GM21529 (cell line): Measurements from ENCODE around the gene ST8SIA4.
A peak's percentile ranks its signal among the peaks of the same experiment; 100 is the strongest.
"Not testable (repeated sequence)": the region's sequence is repeated elsewhere in the genome, so short reads cannot be mapped to it uniquely, and the experiment has no call there.

ENCODE experiments used
- ATAC-seq: cut with Tn5 transposase; IDR thresholded peaks from one replicate; pipeline ENCODE4 v1.9.1; 2021; ENCODE audit not compliant: unreplicated experiment

The ST8SIA4 gene

DNA sequence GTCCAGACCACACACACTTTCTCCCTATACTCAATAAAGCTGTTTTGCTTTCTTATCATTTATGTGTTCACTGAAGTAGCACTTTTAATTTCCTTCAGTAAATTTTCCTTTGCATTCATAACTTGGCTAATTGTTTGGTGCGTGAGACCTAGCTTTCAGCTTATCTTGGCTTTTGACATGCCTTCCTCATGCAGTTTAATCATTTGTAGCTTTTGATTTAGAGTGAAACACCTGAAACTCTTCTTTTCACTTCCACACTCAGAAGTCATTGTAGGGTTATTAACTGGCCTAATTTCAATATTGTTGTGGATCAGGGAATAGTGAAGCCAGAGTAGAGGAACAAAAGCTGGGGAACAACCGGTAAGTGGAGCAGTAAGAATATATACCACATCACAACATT lies 114.7 kb downstream of the ST8SIA4 start:
- ATAC-seq = no peak

DNA sequence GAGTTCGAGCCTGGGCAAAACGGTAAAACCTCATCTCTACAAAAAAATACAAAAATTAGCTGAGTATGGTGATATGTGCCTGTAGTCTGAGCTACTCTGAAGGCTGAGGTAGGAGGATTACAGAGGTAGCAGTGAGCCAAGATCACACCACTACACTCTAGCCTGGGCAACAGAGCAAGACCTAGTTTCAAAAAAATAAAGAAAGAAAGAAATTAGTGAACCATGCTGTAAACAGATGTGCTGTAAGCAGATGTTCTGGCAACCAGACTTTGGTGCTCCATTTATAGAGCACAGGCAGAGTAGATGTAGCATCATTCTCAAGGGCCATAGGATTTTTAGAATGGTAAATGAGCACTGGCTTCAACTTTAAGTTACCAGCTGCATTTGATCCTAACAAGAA lies 115.4 kb downstream of the ST8SIA4 start:
- ATAC-seq = peak; percentile 84

DNA sequence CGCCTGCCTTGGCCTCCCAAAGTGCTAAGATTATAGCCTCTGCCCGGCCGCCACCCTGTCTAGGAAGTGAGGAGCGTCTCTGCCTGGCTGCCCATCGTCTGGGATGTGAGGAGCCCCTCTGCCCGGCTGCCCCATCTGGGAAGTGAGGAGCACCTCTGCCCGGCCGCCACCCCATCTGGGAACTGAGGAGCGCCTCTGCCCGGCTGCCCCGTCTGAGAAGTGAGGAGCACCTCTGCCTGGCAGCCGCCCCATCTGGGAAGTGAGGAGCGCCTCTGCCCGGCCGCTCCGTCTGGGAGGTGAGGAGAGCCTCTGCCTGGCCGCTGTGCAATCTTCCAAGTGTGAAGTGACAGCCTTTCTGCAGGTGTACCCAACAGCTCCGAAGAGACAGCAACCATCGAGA lies 117.5 kb downstream of the ST8SIA4 start:
- not testable (repeated sequence) for ATAC-seq

DNA sequence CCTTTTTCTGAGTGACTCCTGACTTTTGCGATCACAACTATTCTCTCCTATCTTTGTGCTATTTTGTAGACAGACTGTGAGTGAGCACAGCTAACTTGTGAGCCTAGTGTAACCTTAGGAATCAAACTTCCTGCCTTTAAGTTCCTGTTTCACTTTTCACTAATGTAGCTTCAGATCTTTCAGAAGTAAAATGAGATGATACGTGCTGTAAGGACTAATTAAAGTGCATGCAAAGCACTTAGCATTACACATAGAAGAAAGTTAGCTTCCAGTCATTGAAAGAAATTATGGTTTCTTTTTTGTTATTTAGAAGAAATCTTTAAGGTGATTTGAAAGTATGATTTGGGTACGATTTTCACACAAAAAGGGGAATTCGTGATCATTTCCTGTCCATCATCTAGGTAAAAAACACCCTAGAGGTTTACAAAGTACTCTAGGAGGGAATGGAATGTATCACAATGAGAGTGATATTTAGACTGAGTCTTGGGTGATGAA lies 122.7 kb downstream of the ST8SIA4 start:
- ATAC-seq = peak; percentile 72

DNA sequence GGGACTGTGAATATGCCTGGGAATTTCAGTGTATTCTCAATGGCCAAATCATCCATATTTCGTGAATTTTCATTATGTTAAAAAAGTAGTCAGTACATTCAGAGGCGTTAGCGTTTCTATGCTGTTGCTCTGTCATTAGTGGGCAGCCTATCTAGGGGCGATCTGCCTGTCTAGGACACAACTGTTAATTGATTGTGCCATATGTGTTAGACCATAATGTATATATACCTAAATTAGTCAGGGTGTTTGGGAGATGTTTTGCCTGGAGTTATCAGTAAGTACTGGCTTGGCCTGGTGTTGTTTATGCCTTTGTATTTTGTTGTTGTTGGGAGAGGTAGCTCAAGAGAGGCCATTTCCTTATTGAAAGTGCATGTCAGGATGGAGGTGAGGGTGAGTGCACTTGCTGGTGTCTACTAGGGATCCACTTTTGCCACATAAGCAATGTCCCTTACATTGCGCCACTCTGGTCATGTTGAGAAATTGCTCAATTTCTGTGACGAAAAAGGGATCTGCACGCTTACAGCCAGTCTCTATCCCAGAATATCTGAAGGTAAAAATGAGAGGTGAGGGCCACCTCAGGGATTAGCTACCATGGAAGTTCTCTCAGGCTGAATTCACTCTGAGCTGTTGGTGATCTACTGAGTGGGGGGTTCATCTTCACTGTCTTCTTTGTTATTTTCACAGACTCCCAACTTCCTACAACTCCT lies 123.3 kb downstream of the ST8SIA4 start:
- peak; percentile 31 for ATAC-seq

DNA sequence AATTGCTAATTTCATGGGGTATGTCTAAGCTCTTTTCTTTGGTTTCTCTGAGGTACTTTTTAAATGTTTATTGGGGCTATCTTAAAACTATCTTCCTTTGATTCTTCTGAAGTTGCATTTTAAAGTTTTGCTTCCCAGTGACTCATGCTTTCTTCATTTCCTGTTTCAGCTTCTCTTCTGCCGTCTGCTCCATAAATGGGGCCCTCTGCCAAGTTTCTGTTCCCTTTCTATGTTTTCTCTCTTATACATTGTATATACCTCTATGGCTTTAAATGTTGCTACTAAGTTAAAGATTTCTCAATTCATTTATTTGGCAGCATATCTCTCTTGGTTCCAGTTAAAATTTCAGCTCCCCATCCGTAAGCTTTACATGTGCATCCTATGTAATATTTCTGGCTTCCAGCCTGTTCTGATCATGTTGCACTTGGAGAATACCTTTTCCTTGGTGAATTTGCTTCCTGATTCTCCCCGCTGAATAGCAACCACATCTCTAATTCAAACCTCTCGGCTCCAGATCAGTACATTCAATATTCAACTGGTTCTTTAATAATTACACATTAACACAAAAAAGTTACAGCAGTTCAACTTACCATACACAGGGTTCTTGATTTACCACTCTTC lies 125.3 kb downstream of the ST8SIA4 start:
- peak; percentile 74 for ATAC-seq

DNA sequence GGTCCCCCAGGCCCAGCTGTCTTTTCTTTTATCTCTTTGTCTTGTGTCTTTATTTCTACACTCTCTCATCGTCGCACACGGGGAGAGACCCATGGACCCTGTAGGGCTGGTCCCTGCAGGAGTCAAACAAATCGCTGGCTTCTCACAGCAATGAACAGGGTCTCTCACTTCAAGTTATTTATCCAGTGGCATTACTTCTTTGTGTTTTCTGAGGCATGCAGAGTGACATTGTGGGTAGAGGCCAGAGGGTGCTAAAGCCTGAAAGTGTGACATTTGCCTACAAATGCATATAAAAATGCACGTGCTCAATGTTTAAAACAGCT lies 127.6 kb downstream of the ST8SIA4 start:
- ATAC-seq = no peak

GRCh38 chr5:100772548-100772947 lies 130.5 kb downstream of the ST8SIA4 start:
- ATAC-seq = no peak

GRCh38 chr5:100772006-100772405 lies 131.1 kb downstream of the ST8SIA4 start:
- no peak for ATAC-seq

DNA sequence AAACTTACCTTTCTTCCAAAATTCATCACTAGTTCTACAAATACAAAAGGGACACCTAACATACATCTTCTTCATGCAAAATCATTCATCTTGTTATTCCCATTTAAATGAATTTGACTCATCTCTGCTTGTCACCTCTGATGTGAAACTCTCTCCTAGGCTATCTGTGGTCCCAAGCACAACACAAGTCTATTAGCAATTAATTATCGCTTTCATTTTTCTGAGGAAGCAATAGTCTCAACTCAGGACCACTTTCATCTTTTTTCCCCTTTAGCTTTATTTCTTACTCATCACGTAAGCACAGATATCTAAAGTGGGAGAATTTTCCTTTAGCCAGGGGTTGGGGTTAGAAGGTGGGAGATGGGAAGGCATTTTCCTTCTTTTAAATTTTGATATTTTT lies 131.9 kb downstream of the ST8SIA4 start:
- ATAC-seq = no peak

DNA sequence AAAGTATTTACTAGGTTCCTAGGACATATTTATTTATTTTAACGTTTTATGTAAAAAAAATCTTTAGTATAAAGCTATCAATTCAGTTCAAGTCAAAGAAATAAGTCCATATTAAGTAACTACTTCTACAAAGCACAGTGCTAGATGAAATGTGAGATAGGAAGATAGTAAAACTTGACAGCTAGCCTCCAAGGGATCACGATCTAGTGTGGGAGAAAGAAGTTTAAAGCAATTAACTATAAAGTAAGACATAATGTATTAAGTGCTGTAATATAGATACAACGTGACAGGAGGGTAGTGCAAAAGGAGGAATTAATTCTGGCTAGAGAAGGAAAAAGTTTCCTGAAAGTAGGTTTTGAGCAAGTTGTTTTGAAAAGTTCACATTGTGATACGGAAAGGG lies 134.9 kb downstream of the ST8SIA4 start:
- ATAC-seq = no peak

DNA sequence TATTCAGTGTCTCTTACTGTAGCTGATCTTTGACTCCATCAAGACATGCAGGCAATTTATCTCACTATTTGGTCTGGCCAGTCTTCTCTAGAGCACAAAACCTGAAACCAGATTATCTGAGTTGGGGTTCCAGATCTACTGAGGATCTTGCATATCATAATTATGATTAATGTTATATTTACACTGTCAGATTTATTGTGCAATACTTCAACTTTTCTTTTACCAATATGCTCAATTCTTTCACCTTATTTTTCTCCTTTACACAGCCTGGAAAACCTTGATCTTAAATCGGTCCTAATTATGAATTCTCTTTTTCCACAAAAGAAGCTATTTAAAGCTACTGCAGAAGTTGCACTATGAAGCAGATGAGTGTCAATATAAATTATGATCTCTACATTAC lies 140.1 kb downstream of the ST8SIA4 start:
- ATAC-seq = no peak

DNA sequence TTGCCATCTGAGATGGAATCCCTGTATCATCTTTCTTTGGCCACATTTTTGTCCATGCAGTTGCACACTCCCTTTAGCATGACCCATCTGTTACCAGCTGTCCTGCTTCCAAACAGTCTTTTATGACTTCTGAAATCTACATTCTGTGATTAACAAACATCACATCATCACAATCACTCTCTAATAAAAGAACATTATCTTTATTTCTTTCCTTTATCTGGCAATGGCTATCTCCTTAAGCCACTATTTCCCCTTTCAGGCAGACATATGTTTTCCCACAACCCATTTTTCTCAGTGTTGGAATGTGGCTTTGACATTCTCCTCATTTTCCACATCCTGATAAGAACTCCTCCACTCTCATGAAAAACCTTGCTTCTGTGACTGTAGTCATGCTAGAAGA lies 141.0 kb downstream of the ST8SIA4 start:
- ATAC-seq = no peak

DNA sequence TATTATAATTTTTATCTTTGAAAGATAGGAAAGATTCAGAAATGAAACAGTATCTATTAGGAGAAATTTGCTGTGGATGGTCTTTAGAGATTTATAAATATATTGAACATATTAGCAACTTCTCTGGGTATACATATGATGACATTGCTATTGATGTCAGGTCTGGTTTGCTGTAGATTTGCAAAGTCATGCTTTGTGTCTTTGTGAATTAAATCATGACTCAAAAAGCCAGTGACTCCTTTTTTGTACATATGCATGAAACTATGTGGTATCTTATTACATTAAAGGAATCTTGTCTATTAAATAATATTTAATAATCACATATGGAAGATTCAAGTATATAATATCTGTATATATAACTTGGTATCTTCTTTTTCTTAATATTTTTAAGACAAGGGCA lies 141.9 kb downstream of the ST8SIA4 start:
- ATAC-seq = no peak

DNA sequence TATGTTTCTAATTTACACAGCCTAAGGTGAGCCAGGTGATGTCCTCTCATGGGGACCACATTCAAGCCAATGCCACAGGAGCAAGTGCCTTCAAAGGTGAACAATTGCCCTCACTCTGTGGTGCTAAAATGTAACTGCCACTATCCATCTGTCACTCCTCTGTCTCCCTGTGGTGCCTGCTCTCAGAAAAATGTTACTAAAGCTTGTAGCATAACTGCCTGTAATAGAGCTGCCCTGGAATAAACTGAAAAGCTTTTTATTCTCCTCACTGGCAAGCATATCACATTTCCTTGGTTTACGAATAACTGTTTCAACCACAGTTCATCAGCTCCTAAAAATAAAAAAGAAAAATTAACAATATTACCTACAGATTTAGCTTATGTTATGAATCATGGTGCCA lies 142.4 kb downstream of the ST8SIA4 start:
- ATAC-seq = no peak

DNA sequence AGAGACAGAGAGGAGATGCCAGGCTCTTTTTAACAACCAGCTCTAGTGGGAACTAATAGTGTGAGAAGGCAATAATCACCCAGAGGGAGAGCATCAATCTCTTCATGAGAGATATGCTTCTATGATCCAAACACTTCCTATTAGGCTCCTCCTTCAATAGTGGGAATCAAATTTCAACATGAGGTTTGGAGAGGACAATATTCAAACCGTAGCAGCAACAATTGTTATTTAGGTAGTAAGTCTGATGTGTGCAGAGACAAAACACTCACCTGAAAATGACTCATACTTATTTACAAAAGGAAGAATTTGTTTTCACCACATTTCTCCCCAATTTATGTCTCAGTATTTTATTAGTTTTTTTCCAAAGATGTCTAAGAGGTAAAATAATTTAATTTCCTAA lies 144.3 kb downstream of the ST8SIA4 start:
- ATAC-seq = no peak

GRCh38 chr5:100758306-100758705 lies 144.8 kb downstream of the ST8SIA4 start:
- no peak for ATAC-seq

GRCh38 chr5:100757618-100758017 lies 145.5 kb downstream of the ST8SIA4 start:
- no peak for ATAC-seq
